Keratinocyte (primary cell): ENCODE measurements around the gene GALNT2. TPM values are rescaled to one million over a fixed set of nuclear protein-coding genes. Genes with fewer than 3 reads are reported as not detected.
A peak's percentile ranks its signal among the peaks of the same experiment; 100 is the strongest.

Source experiments
- DNase-seq: peaks from one replicate; pipeline ENCODE4 v3.0.0-alpha.2; 2011; ENCODE audit warnings: low read depth, missing footprints, low spot score
- FAIRE-seq: peaks from 2 replicates; lab custom pipeline; 2011; peaks lifted over from hg19 to GRCh38; lab: Jason Lieb, UNC
- H2AFZ ChIP-seq: 2 replicates; pipeline ENCODE4 v1.6.0; 2012; ENCODE audit warnings: low read length, control low read depth, inconsistent platforms; ENCODE audit not compliant: control insufficient read depth
- H3K27ac ChIP-seq: 2 replicates; pipeline ENCODE4 v1.5.1; 2011; ENCODE audit warnings: low read length; ENCODE audit not compliant: control insufficient read depth, insufficient read depth
- H3K27me3 ChIP-seq: 3 replicates; pipeline ENCODE4 v1.6.0; 2011; ENCODE audit warnings: low read length; ENCODE audit not compliant: control insufficient read depth, insufficient read depth; ENCODE audit errors: extremely low read depth
- H3K36me3 ChIP-seq, 2 experiments: 2 replicates in 1 of 2; 3 replicates in 1 of 2; pipeline ENCODE4 v1.5.1; 2011; ENCODE audit warnings: low read length in 2 of 2, mild to moderate bottlenecking in 1 of 2; ENCODE audit not compliant: control insufficient read depth in 2 of 2, insufficient read depth in 2 of 2; ENCODE audit errors: extremely low read depth in 1 of 2
- H3K4me1 ChIP-seq: 3 replicates; pipeline ENCODE4 v1.5.1; 2011; ENCODE audit warnings: low read length; ENCODE audit not compliant: control insufficient read depth, insufficient read depth; ENCODE audit errors: extremely low read depth
- H3K4me2 ChIP-seq: 3 replicates; pipeline ENCODE4 v1.6.0; 2011; ENCODE audit warnings: low read depth, low read length; ENCODE audit not compliant: control insufficient read depth, insufficient read depth; ENCODE audit errors: extremely low read depth
- H3K4me3 ChIP-seq, 3 experiments: fragments of 200-600 bp in 1 of 3; sonication (generic) in 1 of 3; 2 replicates in 2 of 3; 3 replicates in 1 of 3; pipeline ENCODE4 v1.5.1; 2011 to 2016; ENCODE audit warnings: low read length in 3 of 3, mild to moderate bottlenecking in 3 of 3, control low read depth in 2 of 3, inconsistent platforms in 1 of 3, low read depth in 1 of 3, mixed read lengths in 1 of 3, mixed run types in 1 of 3, moderate library complexity in 1 of 3; ENCODE audit not compliant: control insufficient read depth in 2 of 3, insufficient read depth in 2 of 3; ENCODE audit errors: extremely low read depth in 1 of 3
- H3K79me2 ChIP-seq: 2 replicates; pipeline ENCODE4 v1.6.0; 2012; ENCODE audit warnings: low read length; ENCODE audit not compliant: control insufficient read depth, insufficient read depth
- H3K9ac ChIP-seq: 3 replicates; pipeline ENCODE4 v1.6.0; 2011; ENCODE audit warnings: low read length; ENCODE audit not compliant: control insufficient read depth, insufficient read depth; ENCODE audit errors: extremely low read depth
- H3K9me1 ChIP-seq: 3 replicates; pipeline ENCODE4 v1.6.0; 2011; ENCODE audit warnings: low read length; ENCODE audit not compliant: control insufficient read depth, insufficient read depth; ENCODE audit errors: extremely low read depth
- H3K9me3 ChIP-seq: 2 replicates; pipeline ENCODE4 v1.5.1; 2012; ENCODE audit warnings: low read depth, low read length; ENCODE audit not compliant: control insufficient read depth
- H4K20me1 ChIP-seq: 3 replicates; pipeline ENCODE4 v1.6.0; 2011; ENCODE audit warnings: low read length; ENCODE audit not compliant: control insufficient read depth, insufficient read depth; ENCODE audit errors: extremely low read depth
- CTCF ChIP-seq, 3 experiments: IDR thresholded peaks in 1 of 3; conservative IDR thresholded peaks in 1 of 3; optimal IDR thresholded peaks in 1 of 3; 2 replicates in 2 of 3; 3 replicates in 1 of 3; pipeline versions ENCODE3 to v1.5.1; 2011; ENCODE audit warnings: low read length in 3 of 3, mild to moderate bottlenecking in 3 of 3, moderate library complexity in 2 of 3, control low read depth in 1 of 3, inconsistent platforms in 1 of 3; ENCODE audit not compliant: insufficient read depth in 2 of 3; ENCODE audit errors: extremely low read depth in 1 of 3
- EZH2 ChIP-seq: IDR thresholded peaks from one replicate; pipeline ENCODE4 v1.6.1; 2012; ENCODE audit warnings: inconsistent platforms, mild to moderate bottlenecking, low read length, moderate library complexity
- dilution Hi-C: fragments of 300-500 bp; cut with MboI; formaldehyde crosslinking; loops from one replicate; pipeline ENCODE4 v1.7.0; 2020; ENCODE audit warnings: low sequenced_read_pairs; ENCODE audit not compliant: extremely low pct_ligation_motif_present
- polyA plus RNA-seq, 5 experiments: library from polyadenylated mRNA; depleted of rRNA in 3 of 5; stranded (reverse) in 3 of 5; stranded (forward) in 1 of 5; unstranded in 1 of 5; fragments of >200 nt; gene quantifications; 1 replicate in 1 of 5; 2 replicates in 3 of 5; 3 replicates in 1 of 5; pipeline versions ENCODE4 v1.2.1 to v1.2.3, GENCODE V29; 2011 to 2012; ENCODE audit warnings: missing spikeins in 2 of 5, low read depth in 1 of 5, low replicate concordance in 1 of 5

GALNT2 gene
- polyA plus RNA-seq, 1 donor (not counting 4 experiments of a cell fraction or from before 2014, with no cell fraction given), result 61.7 TPM

- Histone ChIP-seq H3K4me2 (no peak overlapping the region), H3K27me3 (no peaks in the 10 kb centered on the region), H3K9me3 (no peaks in the 10 kb centered on the region), H4K20me1 (peaks cover 10% of the 10 kb centered on the region), H2AFZ (no peak overlapping the region), H3K4me3 (no peak overlapping the region), H3K9me1 (peaks cover 5% of the 10 kb centered on the region), H3K4me1 (peaks cover 13% of the 10 kb centered on the region), H3K27ac (no peak overlapping the region), H3K9ac (no peak overlapping the region), H3K36me3 (peaks cover 7 to 13% of the 10 kb centered on the region in 2 experiments), H3K79me2 (peaks cover 88% of the 10 kb centered on the region)
- TF ChIP-seq CTCF (optimal IDR thresholded peaks at IDR 0.05 in 1 of 3, IDR thresholded peaks at IDR 0.05 in 1 of 3, conservative IDR thresholded peaks at IDR 0.05 in 1 of 3; ENCODE audit: extremely low read depth in 1 of 3, insufficient read depth in 2 of 3, low read length in 3 of 3) (no peak), EZH2 (no peak)
- FAIRE-seq (no peak), DNase-seq (no peak)
- dilution Hi-C loops, result no loop called here
These were observed 45.7 kb downstream of the GALNT2 start for GRCh38 chr1:230112782-230113181.

- no peak overlapping the region for H3K4me3 ChIP-seq
- H3K4me1 ChIP-seq, result peaks cover 13% of the 10 kb centered on the region
- FAIRE-seq (no peak), DNase-seq (no peak)
- peak overlapping the region; percentile 63 for H3K27ac ChIP-seq
- H3K9me3 ChIP-seq, result no peaks in the 10 kb centered on the region
- H3K36me3 ChIP-seq, result peaks cover 4 to 13% of the 10 kb centered on the region in 2 experiments
- TF ChIP-seq CTCF (optimal IDR thresholded peaks at IDR 0.05 in 1 of 3, IDR thresholded peaks at IDR 0.05 in 1 of 3, conservative IDR thresholded peaks at IDR 0.05 in 1 of 3; ENCODE audit: extremely low read depth in 1 of 3, insufficient read depth in 2 of 3, low read length in 3 of 3), result no peak
- no peak for TF ChIP-seq EZH2
- H3K79me2 ChIP-seq, result peaks cover 88% of the 10 kb centered on the region
- H3K9ac ChIP-seq, result no peak overlapping the region
- H3K4me2 ChIP-seq, result no peak overlapping the region
- dilution Hi-C loops, result no loop called here
- peaks cover 10% of the 10 kb centered on the region for H4K20me1 ChIP-seq
- H2AFZ ChIP-seq, result no peak overlapping the region
- H3K27me3 ChIP-seq, result no peaks in the 10 kb centered on the region
- peaks cover 5% of the 10 kb centered on the region for H3K9me1 ChIP-seq
These were observed 46.2 kb downstream of the GALNT2 start for GRCh38 chr1:230113235-230113592.
